ENCODE measurements around the gene CACNA2D3.

GRCh38 chr3:54347060-54347459 is 224.7 kb downstream of the CACNA2D3 start:
- TF ChIP-seq CTCF (IDR thresholded peaks at IDR 0.05) (no peak), EZH2 (IDR thresholded peaks at IDR 0.05) (no peak), EZH2phosphoT487 (IDR thresholded peaks at IDR 0.05) (no peak)
